Suppressor macrophage treated with lipopolysaccharide for 4 hours (primary cell): ENCODE data around the gene MICU1.
A peak's percentile ranks its signal among the peaks of the same experiment; 100 is the strongest.
"Not testable (repeated sequence)": the region's sequence is repeated elsewhere in the genome, so short reads cannot be mapped to it uniquely, and the experiment has no call there.

ENCODE experiments used
- DNase-seq: peaks from one replicate; pipeline ENCODE4 v3.0.0-alpha.2; 2020

The MICU1 gene

GRCh38 chr10:72375173-72375572 is 250.7 kb downstream of the MICU1 start:
- DNase-seq = no peak

GRCh38 chr10:72370201-72370722 is 255.6 kb downstream of the MICU1 start:
- no peak for DNase-seq

GRCh38 chr10:72367301-72367960 is 258.4 kb downstream of the MICU1 start:
- no peak for DNase-seq

DNA sequence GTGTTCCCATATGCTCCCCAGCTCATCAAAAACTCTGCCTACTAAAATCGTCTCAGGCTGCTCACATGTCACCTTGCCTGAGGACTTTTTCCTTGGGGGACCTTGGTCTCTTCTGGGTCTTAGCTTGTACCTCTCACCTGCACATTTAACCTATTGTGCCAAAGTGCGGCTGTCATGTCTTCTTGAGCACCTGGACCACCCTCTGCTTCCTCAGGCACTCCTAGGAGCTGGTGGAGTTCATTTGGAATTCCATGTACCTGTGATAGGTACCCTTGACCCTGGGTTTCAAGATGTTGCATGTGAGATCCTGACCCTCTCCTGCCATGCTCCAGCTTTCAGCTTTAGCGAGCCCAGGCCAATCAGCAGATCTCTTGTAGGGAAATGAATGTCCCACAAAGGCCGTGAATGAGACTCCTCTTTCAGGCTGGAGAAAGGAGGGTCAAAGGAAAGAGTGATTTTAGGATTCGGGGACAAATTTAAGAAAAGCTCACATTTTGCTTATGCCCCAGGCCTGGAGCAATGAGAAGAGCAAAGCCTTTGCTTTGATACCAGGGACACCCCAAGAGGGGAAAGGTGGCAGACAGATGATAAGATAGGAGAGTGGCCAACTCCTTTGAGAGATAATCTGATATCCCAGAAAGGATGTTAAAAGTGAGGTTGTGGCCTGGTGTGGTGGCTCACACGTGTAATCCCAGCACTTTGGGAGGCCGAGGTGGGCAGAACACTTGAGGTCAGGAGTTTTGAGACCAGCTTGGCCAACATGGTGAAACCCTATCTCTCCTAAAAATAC is 260.6 kb downstream of the MICU1 start:
- DNase-seq = no peak

GRCh38 chr10:72364239-72364777 is 261.6 kb downstream of the MICU1 start:
- peak; percentile 94 for DNase-seq

GRCh38 chr10:72356987-72357386 is 268.9 kb downstream of the MICU1 start:
- no peak for DNase-seq

- DNase-seq = no peak
Measured at GRCh38 chr10:72356115-72356514, 269.8 kb downstream of the MICU1 start.

DNA sequence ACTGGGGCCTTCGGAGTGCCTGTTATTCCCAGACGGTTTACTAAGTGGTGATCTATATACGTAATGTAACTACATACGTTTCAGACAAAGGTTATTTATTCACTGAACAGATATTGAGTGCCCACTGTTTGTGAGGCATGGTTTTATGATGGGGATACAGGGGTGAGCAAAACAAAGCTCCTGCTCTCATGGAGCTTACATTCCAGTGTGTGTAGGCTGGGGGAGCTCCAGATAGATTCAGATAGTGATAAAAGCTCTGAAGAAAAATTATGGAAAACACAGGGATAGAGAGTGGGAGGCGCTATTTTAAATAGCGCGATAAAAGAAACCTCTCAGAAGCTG is 270.7 kb downstream of the MICU1 start:
- DNase-seq = no peak

- DNase-seq = peak; percentile 96
Measured at GRCh38 chr10:72354356-72355213, 271.3 kb downstream of the MICU1 start, which contains the start of gene DNAJB12. DNAJB12 (minus strand) TSS chr10:72354919; CDS start chr10:72354897, 22 bp downstream.

DNA sequence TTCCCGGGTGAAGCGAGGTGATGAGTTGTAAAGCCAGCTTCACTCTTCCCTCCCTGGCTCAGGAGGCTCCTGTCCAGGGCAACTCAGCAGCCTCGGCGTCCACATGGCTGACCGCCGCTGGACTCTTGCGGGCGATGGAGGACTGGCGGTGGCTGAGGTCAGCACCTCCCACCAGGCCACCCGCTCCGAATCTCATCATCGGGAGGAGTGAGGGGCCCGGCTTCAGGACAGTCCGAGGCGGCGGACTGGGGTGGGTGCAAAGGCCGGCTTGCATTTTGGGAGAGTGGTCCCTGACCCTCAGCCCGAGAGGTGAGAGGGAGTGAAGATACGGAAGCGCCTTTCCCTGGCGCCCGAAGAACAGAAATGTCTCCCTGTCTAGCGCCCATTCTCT is 271.9 kb downstream of the MICU1 start:
- DNase-seq = no peak

DNA sequence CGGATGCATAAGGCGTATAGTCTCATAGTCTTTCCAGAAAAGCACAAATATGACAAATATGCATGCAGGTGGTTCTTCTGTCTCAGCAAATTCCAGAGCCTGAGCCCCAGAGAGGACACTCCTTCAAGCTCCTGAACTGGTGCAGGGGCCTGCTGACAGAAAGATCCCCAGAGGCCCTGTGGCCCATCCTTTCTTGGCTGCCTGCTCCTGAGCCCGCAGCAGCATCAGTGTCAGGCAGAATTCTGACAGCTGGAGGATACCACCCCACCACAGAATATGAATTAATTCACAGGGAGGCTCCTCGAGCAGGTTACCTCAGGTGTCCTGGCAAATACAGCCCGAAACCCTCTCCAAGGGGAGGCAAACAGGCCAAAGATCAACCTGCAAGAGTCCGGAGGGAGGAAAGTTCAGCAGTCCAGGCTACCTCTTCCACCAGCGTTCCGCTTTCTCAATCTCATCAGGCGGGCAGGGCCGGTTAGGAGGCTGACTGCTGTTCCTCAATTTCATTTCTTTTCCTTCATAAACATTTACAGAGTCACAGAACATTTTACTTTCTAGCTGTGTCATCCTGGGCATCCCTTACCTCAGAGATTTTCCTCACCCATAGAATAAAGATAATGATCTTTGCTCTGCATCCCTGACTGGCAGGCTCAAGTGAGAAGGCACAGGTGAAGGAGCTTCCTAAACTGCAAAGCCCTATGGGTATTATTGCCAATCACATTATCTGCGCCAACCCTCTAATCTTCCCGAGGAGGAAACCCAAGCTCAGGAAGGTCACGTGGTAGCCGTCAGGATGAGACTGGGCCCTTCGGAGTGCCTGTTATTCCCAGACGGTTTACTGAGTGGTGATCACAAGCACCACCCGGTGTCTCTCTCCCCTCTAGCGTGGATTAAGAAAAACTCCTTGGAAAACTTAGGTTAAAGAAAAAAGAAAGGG is 272.6 kb downstream of the MICU1 start:
- no peak for DNase-seq

DNA sequence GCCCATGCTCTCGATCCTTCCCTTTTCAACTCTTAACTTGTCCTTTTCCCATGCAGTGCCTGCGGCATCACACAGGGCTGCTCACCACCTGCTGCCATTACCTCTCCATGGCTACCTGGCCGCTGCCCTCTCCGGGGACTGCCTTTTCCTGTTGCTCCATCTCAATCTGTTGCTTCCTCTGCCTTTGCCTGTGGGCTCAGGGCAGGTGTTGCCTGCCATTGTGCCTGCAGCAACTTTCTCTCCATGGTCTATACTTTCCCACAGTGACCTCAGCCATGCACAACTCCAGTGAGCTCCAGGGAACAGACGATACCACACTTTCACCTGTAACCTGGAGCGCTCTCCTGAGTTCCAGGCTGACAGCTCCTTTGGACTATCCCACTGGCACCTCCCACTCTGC is 274.4 kb downstream of the MICU1 start:
- DNase-seq = no peak

- DNase-seq = no peak
Measured at GRCh38 chr10:72349438-72349837, 276.4 kb downstream of the MICU1 start.

DNA sequence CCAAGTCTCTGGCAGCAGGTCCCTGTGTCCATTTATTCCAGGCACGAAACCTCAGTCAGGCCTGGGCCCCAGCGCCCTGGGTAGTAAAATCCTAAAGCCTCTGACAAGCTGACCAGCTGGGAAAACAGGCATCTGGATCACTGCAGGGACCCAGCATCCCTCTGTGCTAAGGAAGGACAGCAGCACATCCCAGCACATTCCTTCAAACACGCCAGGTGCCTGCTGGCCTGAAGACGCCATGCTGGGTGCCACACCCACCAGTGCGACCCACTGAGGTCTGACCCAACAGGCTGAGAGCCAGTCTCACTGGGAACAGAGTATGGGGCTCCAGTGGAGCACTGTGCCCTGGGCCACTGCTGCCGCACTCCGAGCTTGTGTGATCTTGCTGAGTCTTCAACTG is 277.6 kb downstream of the MICU1 start:
- no peak for DNase-seq

GRCh38 chr10:72346117-72346516 is 279.8 kb downstream of the MICU1 start:
- not testable (repeated sequence) for DNase-seq

DNA sequence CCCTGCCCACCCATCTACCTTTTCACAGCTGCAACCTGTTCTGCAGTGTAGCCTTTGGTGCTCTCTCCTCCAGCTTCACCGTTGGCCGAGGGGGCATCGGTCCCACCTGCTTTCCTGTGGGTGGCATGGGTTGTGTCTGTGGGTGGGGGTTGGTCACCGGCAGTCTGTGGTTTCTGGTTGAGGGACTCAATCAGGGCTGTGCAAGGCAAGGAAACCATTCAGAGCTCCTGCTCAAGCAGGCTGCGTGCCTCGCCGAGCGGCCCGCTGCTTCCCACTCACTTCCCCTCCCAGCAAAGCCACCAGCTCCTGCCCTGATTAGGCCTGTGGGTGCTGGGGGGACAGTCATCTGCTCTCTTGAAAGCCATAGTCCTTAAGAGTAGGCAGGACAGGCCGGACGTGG is 280.9 kb downstream of the MICU1 start:
- peak; percentile 44 for DNase-seq

DNA sequence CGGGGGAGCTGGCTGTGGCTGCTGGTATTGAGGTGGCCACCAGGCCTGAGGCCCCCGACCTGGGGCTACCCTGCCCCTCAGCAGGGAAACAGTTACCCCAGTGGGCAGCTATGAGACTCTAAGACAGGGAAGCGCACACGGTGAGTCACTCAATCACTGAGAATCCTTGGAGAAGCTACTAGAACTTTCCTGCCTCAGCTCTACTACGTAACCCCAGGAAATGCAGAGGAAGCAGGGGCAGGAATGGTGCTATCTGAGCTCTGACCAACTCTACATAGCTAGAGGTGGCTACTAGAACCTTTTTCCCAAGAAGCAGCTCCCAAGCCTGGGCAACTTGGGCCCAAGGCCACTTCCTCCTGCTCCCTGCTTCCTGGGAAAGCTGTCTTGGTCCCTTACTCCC is 283.0 kb downstream of the MICU1 start:
- no peak for DNase-seq

- peak; percentile 78 for DNase-seq
Measured at GRCh38 chr10:72340510-72341261, 285.2 kb downstream of the MICU1 start.

DNA sequence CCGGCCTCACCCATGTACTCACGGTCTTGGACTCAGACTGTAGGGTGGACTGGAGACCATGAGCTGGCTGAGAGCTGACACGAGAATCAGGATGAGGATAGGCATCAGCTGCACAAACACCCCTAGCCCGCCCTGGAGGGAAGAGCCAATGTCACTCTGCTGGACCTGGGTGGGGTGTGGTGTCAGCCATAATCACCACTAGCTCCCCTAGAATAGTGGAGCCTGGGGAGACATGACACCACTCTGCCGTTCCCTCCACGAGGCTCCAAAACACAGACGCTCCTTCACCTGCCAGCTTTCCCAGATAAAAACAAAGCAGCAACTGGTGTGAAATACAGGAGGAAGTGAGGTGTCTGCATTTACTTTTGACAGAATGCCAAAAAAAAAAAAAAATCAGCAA is 287.7 kb downstream of the MICU1 start:
- no peak for DNase-seq

GRCh38 chr10:72337722-72338121 is 288.2 kb downstream of the MICU1 start:
- DNase-seq = no peak

DNA sequence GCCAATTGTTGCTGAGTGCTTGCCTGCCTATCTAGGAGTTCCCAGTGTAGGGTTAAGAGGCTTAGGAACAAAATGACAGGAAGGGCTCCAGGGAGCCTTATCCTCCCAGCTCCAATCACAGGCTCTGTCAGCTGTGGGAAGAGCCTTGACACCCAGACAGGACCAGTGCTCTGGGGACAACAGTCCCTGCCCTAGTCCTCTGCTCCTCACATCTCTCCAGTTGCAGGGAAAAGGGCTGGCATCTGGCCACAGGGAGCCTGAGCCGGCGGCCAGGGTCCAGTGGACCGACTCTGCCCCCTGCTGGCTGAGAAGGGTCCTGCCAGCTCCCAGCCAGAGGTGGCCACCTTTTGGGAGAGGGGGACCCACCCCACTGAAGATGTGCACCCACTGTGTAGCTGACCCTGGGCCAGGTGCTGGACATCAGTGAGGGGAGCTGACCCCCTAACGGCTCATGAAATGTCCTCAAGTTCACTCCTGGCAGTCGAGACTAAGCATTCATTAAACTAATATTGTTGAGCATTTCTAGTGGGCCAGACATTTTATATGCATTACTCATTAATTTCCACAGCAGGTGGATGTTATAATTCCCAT is 288.7 kb downstream of the MICU1 start:
- DNase-seq = peak; percentile 75
